CD4-positive, alpha-beta T cell treated with Interferon alpha-2 for 1 hour (primary cell): ENCODE data around the gene APOF.
A peak's percentile ranks its signal among the peaks of the same experiment; 100 is the strongest.
"Not testable (repeated sequence)": the region's sequence is repeated elsewhere in the genome, so short reads cannot be mapped to it uniquely, and the experiment has no call there.

ENCODE experiments used
- DNase-seq, 2 donors: peaks; one replicate each; pipeline ENCODE4 v3.0.0-alpha.2; 2020 to 2022

The APOF gene

DNA sequence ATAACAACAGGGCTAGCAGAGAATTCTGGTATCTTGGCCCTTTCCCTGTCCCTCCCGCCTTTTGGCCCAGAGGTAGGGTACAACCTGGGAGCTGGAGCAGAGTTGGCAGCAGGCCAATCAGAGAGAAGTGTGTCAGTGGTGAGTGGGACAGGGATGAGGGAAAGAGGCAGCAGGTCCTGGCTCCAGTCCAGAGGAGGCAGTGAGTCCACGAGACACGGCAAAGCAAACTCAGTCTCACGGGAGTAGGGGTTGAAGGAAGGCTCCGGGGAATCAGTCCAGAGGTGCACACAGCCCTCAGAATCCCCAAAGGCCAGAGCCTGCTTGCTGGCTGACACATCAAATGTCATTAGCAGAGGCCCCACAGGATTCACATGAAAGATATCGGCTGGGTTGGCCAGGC, 36.1 kb downstream of the APOF start:
- DNase-seq: no peak

DNA sequence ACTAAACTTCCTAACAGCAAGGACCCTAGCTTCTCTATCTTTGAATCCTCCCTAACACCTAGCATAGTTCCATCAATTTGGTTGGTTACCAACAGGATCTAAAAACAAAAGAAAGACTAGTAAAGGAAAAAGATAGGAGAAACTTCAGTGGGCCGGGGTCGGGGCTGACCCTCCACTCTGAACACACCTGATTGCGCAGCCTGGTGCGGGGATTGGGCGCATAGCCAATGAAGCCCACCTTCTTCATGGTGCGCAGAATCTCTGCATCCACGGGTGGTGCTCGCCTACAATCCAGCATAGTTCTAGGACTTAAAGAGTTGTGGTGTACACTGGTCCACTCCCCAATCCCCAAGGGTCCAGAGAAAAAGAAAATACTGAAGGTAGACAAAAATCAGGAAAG, 36.5 kb downstream of the APOF start:
- DNase-seq: no peak

DNA sequence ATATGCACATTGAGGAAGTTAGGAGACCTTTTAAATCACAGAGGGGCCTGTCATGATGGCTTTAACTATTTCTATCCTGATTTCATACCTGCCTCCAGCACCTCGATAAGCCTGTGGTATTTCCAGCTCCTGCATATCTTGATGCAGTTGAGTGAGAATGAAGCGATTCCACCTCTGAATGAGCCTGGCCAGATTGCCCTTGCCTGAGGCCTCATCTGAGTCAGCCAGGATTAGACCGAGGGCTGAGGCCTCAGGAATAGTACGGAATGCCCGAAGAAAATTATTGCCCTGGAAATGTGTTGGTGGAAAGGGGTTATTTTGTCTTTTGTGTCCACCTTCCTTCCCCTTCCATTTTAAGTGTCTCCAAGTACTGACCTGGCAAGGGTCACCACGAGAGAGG, 38.5 kb downstream of the APOF start:
- no peak for DNase-seq

DNA sequence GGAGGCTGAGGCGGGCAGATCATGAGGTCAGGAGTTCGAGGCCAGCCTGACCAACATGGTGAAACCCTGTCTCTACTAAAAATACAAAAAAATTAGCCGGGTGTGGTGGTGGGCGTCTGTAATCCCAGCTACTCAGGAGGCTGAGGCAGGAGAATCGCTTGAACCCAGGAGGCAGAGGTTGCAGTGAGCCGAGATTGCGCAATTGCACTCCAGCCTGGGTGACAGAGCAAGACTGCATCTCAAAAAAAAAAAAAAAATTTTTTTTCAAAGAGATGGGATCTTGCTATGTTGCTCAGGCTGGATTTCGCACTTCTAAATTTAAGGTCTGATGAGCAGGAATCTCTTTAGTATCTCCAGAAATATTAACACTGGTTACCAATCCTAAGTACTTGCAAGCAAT, 41.0 kb downstream of the APOF start:
- not testable (repeated sequence) for DNase-seq

DNA sequence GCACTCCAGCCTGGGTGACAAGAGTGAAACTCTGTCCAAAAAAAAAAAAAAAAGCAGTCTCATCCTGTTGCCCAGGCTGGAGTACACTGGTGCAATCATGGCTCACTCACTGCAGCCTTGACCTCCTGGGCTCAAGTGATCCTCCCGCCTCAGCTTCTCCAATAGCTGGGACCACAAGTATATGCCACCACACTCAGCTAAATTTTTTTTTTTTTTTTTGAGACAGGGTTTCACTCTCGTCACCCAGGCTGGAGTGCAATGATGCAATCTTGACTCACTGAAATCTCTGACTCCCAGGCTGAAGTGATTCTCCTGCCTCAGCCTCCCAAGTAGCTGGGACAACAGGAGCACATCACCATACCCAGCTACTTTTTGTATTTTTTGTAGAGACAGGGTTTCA, 41.6 kb downstream of the APOF start:
- DNase-seq: peak in 1 of 2 donors; percentile 56

DNA sequence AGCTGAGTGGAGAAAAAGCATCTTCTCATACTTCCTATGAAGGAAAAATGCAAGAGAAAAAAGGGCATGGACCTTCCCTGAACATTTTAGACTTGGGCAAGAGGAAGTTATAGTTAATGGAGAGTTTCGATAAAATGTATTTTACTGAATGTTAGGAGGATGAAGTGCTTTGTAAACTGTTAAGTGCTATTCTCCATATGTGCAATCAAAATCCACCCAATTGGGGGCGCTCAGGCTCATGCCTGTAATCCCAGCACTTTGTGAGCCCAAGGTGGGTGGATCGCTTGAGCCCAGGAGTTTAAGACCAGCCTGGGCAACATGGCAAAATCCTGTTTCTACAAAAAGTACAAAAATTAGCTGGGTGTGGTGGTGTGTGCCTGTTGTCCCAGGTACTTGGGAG, 45.0 kb downstream of the APOF start:
- no peak for DNase-seq

DNA sequence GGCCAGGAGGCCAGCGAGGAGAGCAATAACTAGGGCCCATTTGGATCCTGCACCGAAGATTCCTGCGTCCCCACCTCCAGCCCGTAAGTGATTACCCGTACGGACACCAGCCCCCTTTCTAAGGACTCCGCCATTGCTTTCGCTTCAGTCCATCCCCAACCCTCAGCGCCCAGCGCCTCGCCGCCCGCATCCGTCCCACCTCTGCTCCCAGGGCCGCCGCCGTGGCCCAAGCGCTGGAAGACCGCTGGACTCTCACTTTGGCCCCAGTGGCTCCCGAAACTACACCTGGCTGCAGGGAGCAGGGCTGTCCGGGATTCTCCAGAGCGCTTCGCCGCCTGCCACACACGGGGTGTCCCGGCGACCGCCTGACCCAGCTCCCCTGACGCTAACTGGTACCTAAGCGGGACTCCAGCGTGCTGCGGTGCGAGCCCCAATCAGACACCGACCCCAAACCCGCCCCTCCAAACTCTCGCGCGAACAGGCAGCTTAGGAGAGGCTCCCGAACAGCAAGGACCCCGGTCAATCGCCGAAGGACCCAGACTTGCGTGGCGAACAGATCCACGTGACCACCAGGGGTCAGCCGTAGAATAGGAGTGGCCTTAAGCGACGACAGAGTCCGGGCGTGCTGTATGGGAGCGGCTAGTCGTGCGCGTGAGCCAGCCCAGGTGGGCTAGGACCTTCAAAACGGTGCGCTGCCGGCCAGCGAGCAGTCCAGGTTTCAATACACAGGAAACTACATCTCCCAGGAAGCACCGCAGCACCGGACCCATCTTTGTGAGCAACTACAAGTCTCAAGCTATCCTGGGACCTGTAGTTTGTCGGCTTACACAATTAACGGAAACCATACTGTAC, 46.8 kb downstream of the APOF start, which contains the start of gene CNPY2:
CNPY2 (minus strand) TSS at position 367 of the 852 bp plus-strand sequence. CDS start 771 bp downstream, outside the sequence.
- DNase-seq: peak; percentile 96

DNA sequence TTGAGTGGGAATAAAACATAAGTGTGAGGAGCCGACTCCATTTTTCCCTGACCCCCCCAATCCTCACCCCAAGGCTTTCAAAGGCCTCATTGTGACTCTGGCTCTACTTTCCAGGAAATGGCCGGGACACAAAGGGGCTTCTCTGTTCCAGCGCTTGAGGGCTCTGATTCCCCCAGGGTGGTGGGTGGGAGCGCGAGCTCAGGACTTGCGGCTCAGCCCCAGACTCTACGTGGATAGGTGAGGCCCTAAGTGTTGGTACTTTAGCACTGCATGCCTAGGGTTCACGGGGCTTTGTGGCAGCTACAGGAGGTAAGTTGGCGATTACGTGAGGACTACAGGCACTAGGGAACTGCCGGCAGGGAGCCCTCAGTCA, 47.4 kb downstream of the APOF start:
- peak in 1 of 2 donors; percentile 18 for DNase-seq

DNA sequence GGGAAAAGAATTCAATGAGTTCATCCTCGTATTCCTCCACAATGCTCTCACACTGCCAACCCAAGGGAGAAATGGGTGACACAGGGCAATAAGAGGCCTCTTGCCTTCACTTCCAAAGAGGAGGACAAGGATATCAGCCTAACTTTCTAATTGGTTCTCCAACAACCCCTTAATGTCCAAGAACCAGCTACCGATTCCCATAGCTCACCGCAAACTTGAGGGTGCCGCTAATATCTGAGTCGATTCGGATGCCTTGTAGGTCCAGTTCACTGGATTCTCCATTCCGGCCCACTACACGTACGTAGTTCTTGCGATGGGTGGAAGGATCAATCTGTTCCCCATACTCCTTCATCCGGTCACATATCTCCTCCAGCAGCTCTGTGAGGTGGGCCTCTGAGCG, 51.7 kb downstream of the APOF start:
- DNase-seq: no peak
